Right renal pelvis (tissue), 4 donors: ENCODE results near the gene CLRN3. TPM values are rescaled to one million over a fixed set of nuclear protein-coding genes. Genes with fewer than 3 reads are reported as not detected.

Experiments
- DNase-seq, 4 donors: peaks; one replicate each; pipeline ENCODE4 v3.0.0-alpha.2; 2013; ENCODE audit warnings: low read depth in 4 of 4, low spot score in 3 of 4, missing footprints in 1 of 4
- polyA plus RNA-seq, 4 donors: library from polyadenylated mRNA; unstranded; fragments of 120-200 nt; gene quantifications; one replicate each; pipeline ENCODE4 v1.2.1, GENCODE V29; 2013; ENCODE audit not compliant: insufficient read length in 4 of 4

Gene CLRN3
- polyA plus RNA-seq, 4 donors: 16.4 to 24.1 (median 19.0) TPM

DNA sequence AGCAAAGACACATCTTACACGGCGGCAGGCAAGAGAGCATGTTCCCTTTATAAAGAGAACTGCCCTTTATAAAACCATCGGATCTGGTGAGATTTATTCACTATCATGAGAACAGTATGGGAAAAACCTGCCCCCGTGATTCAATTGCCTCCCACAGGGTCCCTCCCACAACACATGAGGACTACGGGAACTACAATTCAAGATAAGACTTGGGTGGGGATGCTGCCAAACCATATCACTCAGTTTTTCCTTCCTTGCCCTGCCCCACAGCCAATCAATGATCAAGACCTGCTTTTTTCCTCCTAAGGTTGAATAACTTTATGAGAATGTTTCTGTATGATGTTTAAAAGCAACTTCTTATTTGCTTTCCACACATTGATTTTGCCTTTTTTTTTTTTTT is 11.0 kb upstream of the CLRN3 start:
- no peak for DNase-seq

DNA sequence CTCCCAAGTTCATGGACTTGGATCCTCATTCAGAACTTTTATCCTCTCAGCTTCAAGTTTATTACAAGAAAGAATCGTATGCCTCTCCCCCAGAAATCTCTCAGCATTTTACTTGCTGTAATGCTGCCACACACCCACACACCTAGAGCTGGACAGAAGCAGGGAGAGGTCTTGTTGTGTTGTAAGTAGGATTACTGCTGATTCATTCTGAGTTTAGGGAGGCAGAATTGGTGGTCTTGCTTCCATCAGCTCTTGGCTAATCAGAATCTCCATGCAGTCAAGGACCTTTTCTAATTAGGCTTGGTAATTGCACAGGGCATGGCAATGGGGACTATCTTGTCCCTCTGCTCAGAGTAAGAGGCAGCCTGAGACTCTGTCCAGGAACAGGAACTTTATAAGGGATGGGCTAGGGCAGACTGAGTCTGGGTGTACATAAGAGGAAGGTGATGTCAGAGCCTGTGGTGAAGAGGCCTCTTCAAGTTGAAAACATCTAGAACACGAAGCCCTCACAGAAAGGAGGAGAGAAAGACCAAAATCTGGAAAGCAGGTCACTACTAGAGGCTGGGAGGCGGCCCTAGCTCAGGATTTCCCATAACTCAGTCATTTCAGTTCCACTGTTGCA is 7.1 kb upstream of the CLRN3 start:
- no peak for DNase-seq

DNA sequence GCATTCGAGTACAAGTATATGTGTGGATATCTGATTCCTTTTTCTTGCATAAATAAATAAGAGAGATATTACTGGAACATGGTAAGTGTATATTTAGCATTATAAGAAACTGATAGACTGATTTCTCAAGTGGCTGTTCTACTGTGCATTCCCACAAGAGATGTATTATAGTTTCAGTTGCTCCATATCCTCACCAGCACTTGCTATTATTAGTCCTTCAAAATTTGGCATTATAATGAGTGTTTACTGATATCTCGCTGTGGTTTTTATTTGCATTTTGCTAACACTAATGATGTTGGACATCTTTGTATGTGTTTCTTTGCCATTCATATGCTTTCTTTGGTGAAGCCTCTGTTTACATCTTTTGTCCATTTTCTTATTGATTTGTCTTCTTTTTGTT is 4.4 kb upstream of the CLRN3 start:
- no peak for DNase-seq

DNA sequence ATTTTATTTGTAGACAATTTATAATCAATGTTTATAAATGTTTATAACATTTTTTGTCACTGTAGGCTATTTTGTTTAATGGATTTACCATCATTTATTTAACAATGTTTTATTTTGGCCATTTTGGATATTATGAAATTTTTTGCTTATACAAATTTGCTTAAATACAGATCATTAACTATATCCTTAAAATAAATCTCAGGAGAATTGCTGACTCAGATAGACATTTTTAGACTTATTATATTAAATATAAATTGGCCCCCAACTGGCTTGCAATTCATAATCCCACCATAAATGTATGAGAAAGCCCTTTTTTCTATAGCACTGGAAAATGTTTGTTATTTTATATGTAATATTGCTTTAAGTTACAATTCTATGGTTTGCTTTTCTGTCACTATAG is 3.8 kb upstream of the CLRN3 start:
- DNase-seq: no peak

DNA sequence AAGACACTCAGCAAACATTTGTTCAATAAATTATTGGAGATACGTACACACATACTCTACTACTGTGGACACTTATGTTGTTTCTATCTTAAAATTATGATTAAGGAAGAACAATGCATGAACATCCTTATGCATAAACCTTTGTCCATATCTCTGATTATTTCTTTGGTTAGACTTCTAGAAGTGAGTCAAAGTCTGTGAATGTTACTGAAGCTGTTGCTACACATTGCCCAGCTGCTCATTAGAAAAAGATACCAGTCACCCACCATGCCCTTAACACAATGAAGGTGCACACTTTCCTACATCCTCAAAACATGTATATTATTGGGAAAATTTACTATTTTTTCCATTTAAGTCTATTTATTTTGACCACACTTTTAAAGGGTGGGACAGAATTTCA is 1.4 kb upstream of the CLRN3 start:
- no peak for DNase-seq

DNA sequence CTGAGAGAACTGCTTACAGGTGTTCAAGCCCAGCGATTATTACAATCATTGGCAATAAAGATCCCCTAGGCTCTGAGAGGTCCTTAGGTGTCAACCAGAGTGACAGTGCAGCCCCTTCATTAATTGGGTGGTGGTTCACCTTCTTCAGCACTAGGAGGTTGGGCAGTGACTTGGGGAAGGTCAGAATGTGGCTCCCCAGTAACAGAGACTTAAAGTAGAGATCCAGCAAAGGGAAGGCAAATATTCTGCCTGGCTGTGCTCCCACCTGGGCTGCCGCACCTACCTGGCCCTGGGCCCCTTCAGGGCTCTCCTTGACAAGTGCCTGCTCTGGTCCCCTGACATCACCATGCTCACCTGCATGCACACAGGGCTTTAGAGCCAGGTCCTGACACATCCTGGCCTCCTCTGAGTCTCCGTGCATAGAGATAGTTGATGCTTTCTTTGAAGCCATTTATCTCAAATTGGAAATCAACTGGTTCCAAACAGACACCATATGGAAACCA is 1.9 kb downstream of the CLRN3 start:
- no peak for DNase-seq

DNA sequence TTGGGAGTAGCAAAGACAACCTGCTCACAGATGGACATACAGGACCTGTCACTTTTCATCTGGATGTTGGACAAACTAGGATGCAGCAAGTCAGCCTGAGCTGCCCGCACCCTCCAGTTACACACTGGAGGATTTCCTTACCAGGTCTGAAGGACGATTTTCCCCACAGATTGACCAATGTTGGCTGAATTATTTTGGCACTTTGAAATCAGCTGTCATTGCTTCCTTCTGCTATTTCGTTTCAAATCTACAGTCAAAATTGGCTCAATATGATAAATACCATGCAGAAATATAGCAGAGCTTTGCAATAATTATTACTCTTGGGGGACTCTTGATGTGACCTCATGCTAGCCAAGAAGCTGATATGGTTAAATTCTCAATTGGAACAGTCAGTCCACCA is 2.5 kb downstream of the CLRN3 start:
- no peak for DNase-seq

DNA sequence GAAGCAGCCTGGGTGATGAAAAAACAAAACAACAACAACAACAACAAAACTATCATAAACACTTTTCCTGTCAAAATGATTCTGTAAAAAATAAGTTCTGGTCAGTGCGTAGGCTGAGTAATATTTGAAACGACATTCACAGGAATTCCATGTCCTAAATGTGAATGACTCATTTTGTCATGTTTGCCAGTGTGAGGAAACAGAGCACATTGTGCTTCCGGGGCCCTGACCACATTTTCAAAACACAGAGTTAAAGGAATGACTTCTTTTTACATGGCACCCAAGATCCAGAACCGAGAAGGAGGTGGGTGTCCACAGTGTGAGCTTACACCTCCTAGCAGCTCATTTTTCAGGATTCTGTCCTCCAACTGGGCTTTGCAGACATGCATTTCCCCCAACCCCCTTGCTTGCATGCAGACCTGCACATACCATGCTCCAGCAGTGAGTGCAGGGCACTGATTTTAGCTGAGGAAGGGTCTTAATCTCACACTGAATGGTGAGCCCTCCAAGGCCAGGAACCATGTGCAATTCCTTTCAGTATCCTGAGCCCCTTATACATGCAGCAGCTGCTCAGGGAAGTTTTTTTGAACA is 3.0 kb downstream of the CLRN3 start:
- no peak for DNase-seq

DNA sequence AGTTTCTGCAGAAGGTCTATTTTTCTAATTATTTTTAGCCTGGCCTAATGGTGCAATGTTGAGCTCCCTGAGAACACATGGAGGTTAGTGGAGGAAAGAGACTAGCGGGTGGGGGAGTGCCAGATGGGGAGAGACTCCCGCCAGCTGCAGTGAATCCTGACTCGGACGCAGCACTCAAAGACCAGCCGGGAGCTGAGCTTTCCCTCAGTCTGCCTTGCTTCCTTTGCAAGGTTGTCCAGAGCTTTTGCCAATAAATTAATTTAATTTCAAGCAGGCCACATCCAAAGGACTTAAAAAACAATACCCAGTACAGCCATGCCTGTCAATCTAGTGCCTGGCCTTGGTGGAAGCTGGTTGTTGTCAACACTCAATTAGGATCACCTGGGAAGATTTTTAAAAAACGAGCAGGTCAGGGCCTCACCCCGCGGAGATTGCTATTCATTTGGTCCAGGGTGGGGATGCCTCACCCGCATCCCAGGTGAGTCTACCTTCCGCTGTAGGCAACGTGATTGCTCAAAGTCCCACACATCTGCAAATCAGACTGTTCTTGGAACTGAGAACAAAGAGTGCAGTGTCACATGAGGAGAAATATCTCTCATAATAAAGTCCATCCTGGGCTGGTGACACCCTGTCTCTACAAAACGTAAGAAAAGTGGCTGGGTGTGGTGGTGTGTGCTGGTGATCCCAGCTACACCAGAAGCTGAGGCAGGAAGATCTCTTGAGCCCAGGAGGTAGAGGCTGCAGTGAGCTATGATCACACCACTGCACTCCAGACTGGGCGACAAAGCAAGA is 4.0 kb downstream of the CLRN3 start:
- DNase-seq: no peak

DNA sequence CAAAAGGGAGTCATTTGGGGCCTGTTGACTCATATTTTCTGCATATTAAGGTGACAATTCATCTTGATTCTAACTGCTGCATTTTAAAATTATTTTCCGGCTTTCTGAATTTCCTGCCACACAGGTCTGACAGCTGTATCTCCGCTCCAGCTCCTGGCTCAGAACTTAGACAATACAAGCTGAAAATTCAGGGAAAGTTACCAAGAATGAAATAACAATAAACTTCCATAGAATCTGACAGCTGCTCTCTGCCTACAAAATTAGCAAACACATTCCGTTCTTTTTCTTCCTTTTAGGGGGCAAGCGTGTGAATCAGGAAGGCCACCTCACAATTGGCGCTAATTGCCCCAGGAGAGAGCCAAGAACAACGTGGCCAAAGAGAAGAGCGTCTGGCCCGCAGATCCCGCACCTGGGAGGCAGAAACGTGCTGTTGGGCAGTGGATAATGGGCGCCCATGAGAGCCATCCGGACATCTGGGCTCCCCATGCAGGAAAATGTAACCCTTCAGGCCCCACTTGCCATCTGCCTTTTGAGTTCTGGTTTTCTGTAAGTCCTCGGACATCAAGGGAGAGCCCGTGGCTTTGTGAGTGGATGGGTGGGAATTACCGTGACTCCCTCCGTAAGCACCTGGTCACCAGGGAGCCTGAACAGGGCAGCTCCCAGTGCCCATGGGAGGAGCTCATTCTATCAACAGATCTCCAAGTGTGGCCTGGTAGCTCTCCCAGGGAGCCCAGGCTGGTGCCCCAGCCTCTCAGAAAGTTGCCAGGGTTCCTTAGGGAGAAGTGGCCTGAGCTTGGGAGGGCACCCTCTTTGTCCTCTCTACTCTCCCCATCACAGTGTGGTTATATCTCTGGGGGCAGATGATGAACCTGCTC is 5.0 kb downstream of the CLRN3 start:
- no peak for DNase-seq

DNA sequence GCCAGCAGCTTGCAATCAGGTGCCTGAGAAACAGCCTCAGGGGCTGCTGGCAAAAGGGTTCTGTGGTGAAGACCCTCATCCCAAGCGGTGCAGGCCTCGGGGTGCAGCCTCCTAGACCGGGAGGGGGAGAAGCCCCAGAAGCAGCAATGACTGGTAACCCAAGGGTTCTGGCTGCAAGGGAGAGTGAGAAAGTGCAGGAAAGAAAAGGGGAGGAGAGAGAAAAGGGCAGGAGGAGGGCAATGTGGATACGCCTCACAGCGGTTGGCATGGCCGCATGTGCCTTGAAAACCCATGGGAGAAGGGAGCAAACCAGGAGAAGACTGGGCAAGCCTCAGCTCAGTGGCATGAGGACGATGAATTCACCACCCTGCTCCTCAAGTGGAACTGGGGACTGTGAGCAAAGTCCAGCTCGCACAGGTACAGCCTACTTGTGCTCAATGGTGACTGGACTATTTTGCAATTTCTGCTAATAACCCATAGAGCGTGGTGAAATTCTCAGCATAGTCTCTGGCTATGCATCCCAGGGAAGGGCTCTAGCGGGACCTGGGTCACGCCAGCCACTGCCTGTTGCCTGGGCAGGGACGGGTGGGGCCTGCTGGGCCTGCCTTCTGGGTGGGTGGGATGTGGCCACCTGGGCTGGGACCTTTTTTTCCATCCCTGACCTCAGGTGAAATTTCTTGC is 6.2 kb downstream of the CLRN3 start:
- DNase-seq: no peak

DNA sequence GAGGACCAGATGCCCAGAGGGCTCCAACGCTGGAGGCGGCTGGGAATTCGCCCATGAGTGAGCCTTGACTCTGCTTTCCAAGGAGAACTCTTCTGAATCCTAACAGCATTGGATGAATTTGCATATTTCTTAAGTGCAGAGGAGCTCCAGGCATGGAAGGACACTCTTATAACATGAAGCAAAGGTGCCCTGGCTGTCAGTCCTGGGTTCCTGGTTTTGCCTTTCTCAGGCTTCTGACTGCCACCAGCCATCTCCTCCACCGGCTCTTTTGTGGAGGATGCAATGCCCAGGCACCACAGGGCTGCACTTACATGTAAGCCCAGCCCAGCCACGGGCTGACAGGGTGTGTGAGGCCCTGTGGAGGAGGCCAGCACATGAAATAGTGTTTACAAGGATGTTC is 8.2 kb downstream of the CLRN3 start:
- no peak for DNase-seq

DNA sequence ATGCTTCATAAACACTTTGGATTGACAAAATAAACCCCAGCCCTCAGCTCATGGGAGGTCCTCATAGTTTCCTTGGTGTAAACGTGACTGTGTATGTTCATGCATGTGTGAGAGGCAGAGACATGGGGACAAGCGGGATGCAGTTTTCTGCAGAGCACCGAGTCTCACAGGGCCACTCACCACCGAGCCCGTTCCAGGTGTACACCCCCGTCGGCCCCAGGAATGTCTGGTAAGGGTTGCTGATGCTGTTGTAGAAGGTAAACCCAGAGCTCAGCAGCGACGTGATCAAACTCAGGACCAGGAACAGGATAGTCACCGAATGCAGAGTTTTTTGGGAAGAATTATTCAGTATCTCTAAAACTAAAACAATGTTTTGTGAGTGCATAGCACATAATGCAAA is 9.2 kb downstream of the CLRN3 start:
- DNase-seq: no peak

DNA sequence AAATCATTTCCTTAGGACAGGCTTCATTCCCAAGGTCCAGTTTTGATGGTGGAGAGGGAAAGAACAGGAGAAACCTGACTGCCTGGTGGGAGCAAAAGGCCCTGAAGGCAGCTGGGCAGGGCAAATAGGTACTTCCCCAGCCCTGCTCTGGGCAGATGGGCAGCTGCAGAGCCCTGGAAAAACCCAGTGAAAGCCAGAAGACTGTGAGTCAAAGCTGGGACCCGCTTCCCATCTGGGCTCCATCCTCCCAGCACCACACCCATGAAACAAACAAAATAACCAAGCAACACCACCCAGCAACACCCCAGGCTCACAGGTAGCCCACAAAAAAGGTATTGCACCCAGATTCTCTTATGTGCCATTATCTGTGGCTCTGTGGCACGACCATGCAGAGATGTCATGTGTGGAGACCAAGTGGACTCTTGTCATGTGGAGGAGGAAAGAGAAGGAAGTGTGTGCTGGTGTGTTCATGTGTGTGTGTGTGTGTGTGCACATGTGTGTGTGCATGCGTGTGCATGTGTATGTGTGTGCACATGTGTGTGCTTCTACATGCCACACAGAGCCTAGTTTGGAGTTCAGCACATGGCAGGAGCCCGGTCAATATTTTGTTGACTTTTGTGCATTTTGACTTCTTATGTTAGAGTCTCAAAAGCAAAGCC is 9.8 kb downstream of the CLRN3 start:
- no peak for DNase-seq

DNA sequence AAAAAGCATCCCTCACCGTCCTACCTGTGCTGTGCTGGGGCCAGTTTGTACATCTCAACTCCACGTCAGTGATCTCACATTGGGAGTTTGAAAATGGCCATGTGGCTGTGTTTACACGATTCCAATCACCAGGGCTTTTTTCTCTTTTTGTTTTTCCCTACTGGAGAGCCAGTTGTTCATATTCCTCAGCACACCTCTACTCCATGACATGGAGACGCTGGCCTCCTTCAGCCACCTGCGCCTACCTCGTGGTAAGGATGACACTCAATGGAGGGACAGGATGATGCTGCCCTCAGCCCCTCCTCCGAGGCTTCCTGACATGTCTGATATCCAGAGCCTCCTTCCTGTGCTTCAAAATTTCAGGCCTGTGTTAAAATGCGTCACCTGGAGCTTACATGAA is 10.3 kb downstream of the CLRN3 start:
- DNase-seq: no peak

DNA sequence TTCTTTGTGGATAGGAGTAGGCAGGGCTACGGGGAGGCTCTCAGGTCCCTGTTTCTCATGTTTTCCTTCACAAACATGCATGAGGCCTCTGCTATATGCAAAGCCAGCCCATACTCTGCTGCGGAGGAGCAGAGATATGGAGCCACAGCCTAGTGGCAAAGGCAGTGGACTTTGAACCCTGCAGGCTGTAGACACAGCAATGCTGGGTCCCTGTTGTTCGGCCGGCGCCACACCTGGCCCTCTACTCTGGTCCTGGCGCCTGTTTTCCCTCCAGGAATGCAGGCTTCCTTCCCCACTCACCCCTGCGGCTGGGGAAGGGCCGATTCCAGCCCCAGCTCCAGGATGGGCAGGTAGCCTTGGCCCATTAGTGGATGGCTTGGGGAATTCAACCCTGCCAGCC is 11.5 kb downstream of the CLRN3 start:
- no peak for DNase-seq

DNA sequence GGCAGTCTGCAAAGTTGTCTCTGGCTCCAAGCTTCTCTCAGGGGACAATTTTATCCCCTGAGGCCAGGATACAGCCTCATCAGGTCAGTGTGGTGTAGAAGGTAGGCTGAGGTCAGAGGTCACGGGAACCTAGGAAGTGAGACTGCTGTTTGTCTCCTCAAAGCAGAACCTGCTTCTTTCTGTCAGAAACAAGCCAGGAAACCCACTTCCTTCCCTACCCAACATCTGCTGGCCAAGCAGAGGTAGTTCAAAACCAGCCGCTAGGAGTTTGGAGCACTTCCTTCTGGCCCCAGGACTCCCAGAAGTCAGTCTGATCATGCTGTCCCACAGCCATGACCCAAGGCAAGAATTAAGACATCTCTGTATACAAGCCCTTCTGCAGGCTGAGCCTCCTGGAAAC is 12.2 kb downstream of the CLRN3 start:
- DNase-seq: no peak

DNA sequence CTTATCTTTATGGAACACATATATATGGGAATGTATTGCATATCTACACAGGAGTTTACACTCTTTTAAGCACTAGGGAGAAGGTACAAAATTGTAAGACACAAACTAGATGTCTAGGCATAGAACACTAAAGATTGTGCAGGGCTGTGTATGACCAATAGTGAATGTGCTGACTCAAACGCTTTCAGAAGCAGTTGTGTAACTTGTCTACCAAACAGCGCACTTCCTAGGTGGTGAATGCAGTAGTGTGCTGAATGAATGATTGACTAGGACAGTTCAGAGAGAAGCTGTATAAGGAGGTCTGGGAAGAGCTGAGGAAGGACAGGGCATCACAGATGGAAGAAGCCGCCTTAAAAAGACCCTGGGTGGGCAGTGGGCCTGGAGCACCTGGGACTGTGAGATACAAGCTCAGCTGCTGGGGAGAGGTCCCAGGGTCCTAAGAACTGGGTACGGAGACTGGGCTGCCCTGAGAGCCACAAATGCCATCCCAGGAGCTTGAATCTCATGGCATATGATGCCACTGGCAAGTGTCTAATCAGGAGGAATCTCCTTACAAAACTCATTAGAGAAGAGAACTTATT is 14.2 kb downstream of the CLRN3 start:
- DNase-seq: no peak

DNA sequence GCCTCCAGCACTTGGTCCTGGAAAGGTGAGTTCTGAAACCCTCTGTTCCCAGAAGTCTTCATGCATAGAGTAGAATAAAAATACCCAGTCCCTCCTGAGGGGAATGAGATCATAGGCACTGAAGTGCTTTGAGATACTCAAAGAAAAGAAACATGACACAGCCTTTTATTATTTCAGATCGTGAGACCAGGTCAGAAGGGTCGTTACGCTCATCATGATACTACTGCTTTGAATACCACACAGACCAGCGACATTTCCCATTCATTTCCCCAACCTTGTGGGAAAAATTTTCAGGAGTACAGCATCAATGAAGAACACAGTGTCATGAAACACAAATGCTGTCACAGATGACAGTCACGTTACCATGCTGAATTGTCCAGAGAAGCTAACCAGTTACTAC is 15.0 kb downstream of the CLRN3 start:
- DNase-seq: no peak

DNA sequence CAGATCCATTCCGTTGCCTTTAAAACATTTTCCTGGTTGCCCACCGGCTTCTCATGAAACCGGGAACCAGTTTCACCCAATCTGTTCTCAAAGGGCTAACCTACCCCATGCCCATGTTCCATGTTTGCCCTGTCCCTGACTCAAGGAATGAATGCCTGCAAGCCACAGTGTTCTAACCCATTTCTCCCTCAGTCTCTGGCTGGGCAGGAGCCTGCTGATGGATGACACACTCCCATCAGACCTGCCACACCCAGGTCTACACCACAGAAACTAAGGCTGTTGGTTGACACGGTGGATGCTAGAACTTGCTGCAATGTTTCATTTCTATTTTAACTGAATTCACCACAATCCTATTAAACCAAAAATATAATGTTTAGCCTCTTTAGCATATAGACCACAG is 15.6 kb downstream of the CLRN3 start:
- DNase-seq: no peak
